Keratinocyte (primary cell): Measurements from ENCODE around the gene COG4. TPM values are rescaled to one million over a fixed set of nuclear protein-coding genes. Genes with fewer than 3 reads are reported as not detected.

Experiments used
- DNase-seq: peaks from one replicate; pipeline ENCODE4 v3.0.0-alpha.2; 2011; ENCODE audit warnings: low read depth, missing footprints, low spot score
- FAIRE-seq: peaks from 2 replicates; lab custom pipeline; 2011; peaks lifted over from hg19 to GRCh38; lab: Jason Lieb, UNC
- H2AFZ ChIP-seq: 2 replicates; pipeline ENCODE4 v1.6.0; 2012; ENCODE audit warnings: low read length, control low read depth, inconsistent platforms; ENCODE audit not compliant: control insufficient read depth
- H3K27ac ChIP-seq: 2 replicates; pipeline ENCODE4 v1.5.1; 2011; ENCODE audit warnings: low read length; ENCODE audit not compliant: control insufficient read depth, insufficient read depth
- H3K27me3 ChIP-seq: 3 replicates; pipeline ENCODE4 v1.6.0; 2011; ENCODE audit warnings: low read length; ENCODE audit not compliant: control insufficient read depth, insufficient read depth; ENCODE audit errors: extremely low read depth
- H3K36me3 ChIP-seq, 2 experiments: 2 replicates in 1 of 2; 3 replicates in 1 of 2; pipeline ENCODE4 v1.5.1; 2011; ENCODE audit warnings: low read length in 2 of 2, mild to moderate bottlenecking in 1 of 2; ENCODE audit not compliant: control insufficient read depth in 2 of 2, insufficient read depth in 2 of 2; ENCODE audit errors: extremely low read depth in 1 of 2
- H3K4me1 ChIP-seq: 3 replicates; pipeline ENCODE4 v1.5.1; 2011; ENCODE audit warnings: low read length; ENCODE audit not compliant: control insufficient read depth, insufficient read depth; ENCODE audit errors: extremely low read depth
- H3K4me2 ChIP-seq: 3 replicates; pipeline ENCODE4 v1.6.0; 2011; ENCODE audit warnings: low read depth, low read length; ENCODE audit not compliant: control insufficient read depth, insufficient read depth; ENCODE audit errors: extremely low read depth
- H3K4me3 ChIP-seq, 3 experiments: fragments of 200-600 bp in 1 of 3; sonication (generic) in 1 of 3; 2 replicates in 2 of 3; 3 replicates in 1 of 3; pipeline ENCODE4 v1.5.1; 2011 to 2016; ENCODE audit warnings: low read length in 3 of 3, mild to moderate bottlenecking in 3 of 3, control low read depth in 2 of 3, inconsistent platforms in 1 of 3, low read depth in 1 of 3, mixed read lengths in 1 of 3, mixed run types in 1 of 3, moderate library complexity in 1 of 3; ENCODE audit not compliant: control insufficient read depth in 2 of 3, insufficient read depth in 2 of 3; ENCODE audit errors: extremely low read depth in 1 of 3
- H3K79me2 ChIP-seq: 2 replicates; pipeline ENCODE4 v1.6.0; 2012; ENCODE audit warnings: low read length; ENCODE audit not compliant: control insufficient read depth, insufficient read depth
- H3K9ac ChIP-seq: 3 replicates; pipeline ENCODE4 v1.6.0; 2011; ENCODE audit warnings: low read length; ENCODE audit not compliant: control insufficient read depth, insufficient read depth; ENCODE audit errors: extremely low read depth
- H3K9me1 ChIP-seq: 3 replicates; pipeline ENCODE4 v1.6.0; 2011; ENCODE audit warnings: low read length; ENCODE audit not compliant: control insufficient read depth, insufficient read depth; ENCODE audit errors: extremely low read depth
- H3K9me3 ChIP-seq: 2 replicates; pipeline ENCODE4 v1.5.1; 2012; ENCODE audit warnings: low read depth, low read length; ENCODE audit not compliant: control insufficient read depth
- H4K20me1 ChIP-seq: 3 replicates; pipeline ENCODE4 v1.6.0; 2011; ENCODE audit warnings: low read length; ENCODE audit not compliant: control insufficient read depth, insufficient read depth; ENCODE audit errors: extremely low read depth
- EZH2 ChIP-seq: IDR thresholded peaks from one replicate; pipeline ENCODE4 v1.6.1; 2012; ENCODE audit warnings: inconsistent platforms, mild to moderate bottlenecking, low read length, moderate library complexity
- dilution Hi-C: fragments of 300-500 bp; cut with MboI; formaldehyde crosslinking; loops from one replicate; pipeline ENCODE4 v1.7.0; 2020; ENCODE audit warnings: low sequenced_read_pairs; ENCODE audit not compliant: extremely low pct_ligation_motif_present
- polyA plus RNA-seq, 5 experiments: library from polyadenylated mRNA; depleted of rRNA in 3 of 5; stranded (reverse) in 3 of 5; stranded (forward) in 1 of 5; unstranded in 1 of 5; fragments of >200 nt; gene quantifications; 1 replicate in 1 of 5; 2 replicates in 3 of 5; 3 replicates in 1 of 5; pipeline versions ENCODE4 v1.2.1 to v1.2.3, GENCODE V29; 2011 to 2012; ENCODE audit warnings: missing spikeins in 2 of 5, low read depth in 1 of 5, low replicate concordance in 1 of 5
- TF ChIP-seq, protein P1 (sequence below), 3 experiments: IDR thresholded peaks in 1 of 3; conservative IDR thresholded peaks in 1 of 3; optimal IDR thresholded peaks in 1 of 3; 2 replicates in 2 of 3; 3 replicates in 1 of 3; pipeline versions ENCODE3 to v1.5.1; 2011; ENCODE audit warnings: low read length in 3 of 3, mild to moderate bottlenecking in 3 of 3, moderate library complexity in 2 of 3, control low read depth in 1 of 3, inconsistent platforms in 1 of 3; ENCODE audit not compliant: insufficient read depth in 2 of 3; ENCODE audit errors: extremely low read depth in 1 of 3

The COG4 gene
- polyA plus RNA-seq, 1 donor (not counting 4 experiments of a cell fraction or from before 2014, with no cell fraction given), result 38.9 TPM

DNA sequence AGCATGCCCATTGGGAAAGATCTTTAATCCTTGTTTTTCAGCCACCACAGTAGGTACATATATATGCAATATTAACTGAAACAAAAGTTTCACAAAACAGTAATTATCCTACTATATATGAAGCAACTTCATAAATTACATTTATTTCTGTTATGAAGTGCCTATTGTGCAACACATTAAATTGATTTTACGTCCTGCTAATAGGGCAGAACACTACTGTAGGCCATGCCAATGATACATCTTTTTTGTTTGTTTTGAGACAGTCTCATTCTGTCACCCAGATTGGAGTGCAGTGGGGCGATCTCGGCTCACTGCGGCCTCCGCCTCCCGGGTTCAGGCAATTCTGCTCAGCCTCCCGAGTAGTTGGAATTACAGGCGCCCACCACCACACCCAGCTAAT, 29.3 kb upstream of the COG4 start:
- Histone ChIP-seq H3K79me2 (peaks cover 53% of the 10 kb centered on the region), H3K4me1 (peaks cover 4% of the 10 kb centered on the region), H3K27me3 (no peaks in the 10 kb centered on the region), H3K36me3 (peaks cover 50 to 66% of the 10 kb centered on the region in 2 experiments), H3K4me3 (no peak overlapping the region), H4K20me1 (peaks cover 4% of the 10 kb centered on the region), H3K4me2 (no peak overlapping the region), H3K9me3 (no peaks in the 10 kb centered on the region), H3K9ac (no peak overlapping the region), H3K9me1 (no peaks in the 10 kb centered on the region), H3K27ac (no peak overlapping the region), H2AFZ (no peak overlapping the region)
- DNase-seq, result no peak
- dilution Hi-C loops, result no loop called here
- no peak for FAIRE-seq
- TF ChIP-seq, protein P1, sequence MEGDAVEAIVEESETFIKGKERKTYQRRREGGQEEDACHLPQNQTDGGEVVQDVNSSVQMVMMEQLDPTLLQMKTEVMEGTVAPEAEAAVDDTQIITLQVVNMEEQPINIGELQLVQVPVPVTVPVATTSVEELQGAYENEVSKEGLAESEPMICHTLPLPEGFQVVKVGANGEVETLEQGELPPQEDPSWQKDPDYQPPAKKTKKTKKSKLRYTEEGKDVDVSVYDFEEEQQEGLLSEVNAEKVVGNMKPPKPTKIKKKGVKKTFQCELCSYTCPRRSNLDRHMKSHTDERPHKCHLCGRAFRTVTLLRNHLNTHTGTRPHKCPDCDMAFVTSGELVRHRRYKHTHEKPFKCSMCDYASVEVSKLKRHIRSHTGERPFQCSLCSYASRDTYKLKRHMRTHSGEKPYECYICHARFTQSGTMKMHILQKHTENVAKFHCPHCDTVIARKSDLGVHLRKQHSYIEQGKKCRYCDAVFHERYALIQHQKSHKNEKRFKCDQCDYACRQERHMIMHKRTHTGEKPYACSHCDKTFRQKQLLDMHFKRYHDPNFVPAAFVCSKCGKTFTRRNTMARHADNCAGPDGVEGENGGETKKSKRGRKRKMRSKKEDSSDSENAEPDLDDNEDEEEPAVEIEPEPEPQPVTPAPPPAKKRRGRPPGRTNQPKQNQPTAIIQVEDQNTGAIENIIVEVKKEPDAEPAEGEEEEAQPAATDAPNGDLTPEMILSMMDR (optimal IDR thresholded peaks at IDR 0.05 in 1 of 3, IDR thresholded peaks at IDR 0.05 in 1 of 3, conservative IDR thresholded peaks at IDR 0.05 in 1 of 3; ENCODE audit: extremely low read depth in 1 of 3, insufficient read depth in 2 of 3, low read length in 3 of 3), result no peak
- TF ChIP-seq EZH2, result no peak

- dilution Hi-C loops, result no loop called here
- Histone ChIP-seq H4K20me1 (peaks cover 4% of the 10 kb centered on the region), H3K9me3 (no peaks in the 10 kb centered on the region), H3K9me1 (no peaks in the 10 kb centered on the region), H3K4me3 (no peak overlapping the region), H3K27me3 (no peaks in the 10 kb centered on the region), H3K36me3 (peaks cover 44 to 66% of the 10 kb centered on the region in 2 experiments), H3K4me2 (no peak overlapping the region), H3K79me2 (peaks cover 59% of the 10 kb centered on the region), H3K27ac (no peak overlapping the region), H3K9ac (no peak overlapping the region), H3K4me1 (peaks cover 4% of the 10 kb centered on the region), H2AFZ (no peak overlapping the region)
- TF ChIP-seq, protein P1 (optimal IDR thresholded peaks at IDR 0.05 in 1 of 3, IDR thresholded peaks at IDR 0.05 in 1 of 3, conservative IDR thresholded peaks at IDR 0.05 in 1 of 3; ENCODE audit: extremely low read depth in 1 of 3, insufficient read depth in 2 of 3, low read length in 3 of 3), result no peak
- no peak for TF ChIP-seq EZH2
- DNase-seq, result no peak
- no peak for FAIRE-seq
Observed at GRCh38 chr16:70551788-70552187, 28.4 kb upstream of the COG4 start.
